ENCODE results near the gene NANOS3.

Gene NANOS3

DNA sequence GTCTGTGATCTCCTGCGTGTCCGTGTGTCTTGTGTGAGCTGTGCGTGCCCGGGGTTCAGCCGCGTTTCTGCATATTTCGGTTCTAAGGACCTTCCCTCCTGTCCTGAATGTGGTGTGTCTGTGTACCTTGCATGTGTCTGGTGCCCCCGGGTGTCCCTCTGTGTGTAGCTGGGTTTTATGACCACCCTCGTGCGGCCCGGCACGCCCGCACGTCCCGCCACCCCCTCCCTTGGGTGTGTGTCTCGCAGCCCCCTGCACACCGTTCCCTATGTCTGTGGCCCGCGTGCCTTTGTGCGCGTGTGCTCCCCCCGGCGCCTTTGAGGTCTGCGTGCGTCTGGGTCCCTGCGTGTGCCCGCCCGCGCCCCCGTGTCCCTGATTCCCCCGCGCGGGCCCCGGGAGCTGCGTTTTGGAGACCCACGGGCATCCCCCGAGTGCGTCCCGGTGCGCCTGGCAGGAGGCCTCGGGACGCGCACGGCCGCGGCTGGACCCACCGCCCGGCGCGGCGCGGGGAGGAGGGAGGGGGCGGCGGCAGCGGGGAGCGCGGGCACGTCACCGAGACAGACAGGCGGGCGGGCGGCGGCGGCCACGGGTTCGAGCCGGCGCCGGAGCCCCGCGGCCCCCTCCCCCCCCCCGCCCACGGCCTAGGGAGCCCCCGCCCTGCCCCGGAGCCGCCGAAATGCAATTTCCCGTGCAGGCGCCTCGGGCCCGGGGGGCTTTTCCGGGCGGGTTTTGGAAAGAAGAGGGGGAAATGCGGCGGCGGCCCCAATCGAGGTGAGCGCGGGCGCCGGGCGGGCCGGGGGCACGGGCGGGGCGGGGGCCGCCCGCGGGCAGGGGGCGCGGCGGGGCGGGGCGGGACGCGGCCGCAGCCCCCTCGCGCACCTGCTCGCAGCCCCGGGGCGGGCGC, 12.0 kb upstream of the NANOS3 start:
- peak; percentile 44 for DNase-seq

GRCh38 chr19:13865571-13866462, 11.1 kb upstream of the NANOS3 start:
- peak; percentile 55 for DNase-seq

- DNase-seq: no peak
Measured at GRCh38 chr19:13866463-13867046, 10.4 kb upstream of the NANOS3 start.

- no peak for DNase-seq
Measured at GRCh38 chr19:13868663-13869062, 8.3 kb upstream of the NANOS3 start.

- no peak for DNase-seq
Measured at GRCh38 chr19:13869281-13869680, 7.7 kb upstream of the NANOS3 start.

- DNase-seq: no peak
Measured at GRCh38 chr19:13870873-13871272, 6.1 kb upstream of the NANOS3 start.

GRCh38 chr19:13872339-13872694, 4.6 kb upstream of the NANOS3 start:
- DNase-seq: no peak

- DNase-seq: no peak
Measured at GRCh38 chr19:13872695-13873389, 4.1 kb upstream of the NANOS3 start.

GRCh38 chr19:13873834-13874515, 3.0 kb upstream of the NANOS3 start:
- no peak for DNase-seq

DNA sequence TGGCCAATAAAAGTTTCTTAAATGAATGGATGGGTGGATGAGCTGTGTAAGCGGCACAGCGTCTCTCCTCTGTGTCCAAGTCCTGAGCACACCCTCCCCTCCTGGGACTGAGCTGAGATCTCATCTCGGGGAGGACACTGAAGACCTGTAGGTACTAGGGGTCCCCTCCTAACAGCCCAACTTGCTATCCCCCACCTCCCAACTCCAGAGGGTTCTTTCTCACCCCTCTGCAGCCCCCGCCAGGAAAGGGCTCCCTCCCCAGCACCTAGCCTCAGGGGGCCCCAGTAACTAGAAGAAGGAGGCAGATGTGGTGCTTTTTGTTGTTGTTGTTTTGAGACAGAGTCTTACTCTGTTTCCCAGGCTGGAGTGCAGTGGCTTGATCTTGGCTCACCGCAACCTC, 1.1 kb upstream of the NANOS3 start:
- DNase-seq: no peak

GRCh38 chr19:13877303-13877702, 369 bp downstream of the NANOS3 start:
- DNase-seq: no peak

DNA sequence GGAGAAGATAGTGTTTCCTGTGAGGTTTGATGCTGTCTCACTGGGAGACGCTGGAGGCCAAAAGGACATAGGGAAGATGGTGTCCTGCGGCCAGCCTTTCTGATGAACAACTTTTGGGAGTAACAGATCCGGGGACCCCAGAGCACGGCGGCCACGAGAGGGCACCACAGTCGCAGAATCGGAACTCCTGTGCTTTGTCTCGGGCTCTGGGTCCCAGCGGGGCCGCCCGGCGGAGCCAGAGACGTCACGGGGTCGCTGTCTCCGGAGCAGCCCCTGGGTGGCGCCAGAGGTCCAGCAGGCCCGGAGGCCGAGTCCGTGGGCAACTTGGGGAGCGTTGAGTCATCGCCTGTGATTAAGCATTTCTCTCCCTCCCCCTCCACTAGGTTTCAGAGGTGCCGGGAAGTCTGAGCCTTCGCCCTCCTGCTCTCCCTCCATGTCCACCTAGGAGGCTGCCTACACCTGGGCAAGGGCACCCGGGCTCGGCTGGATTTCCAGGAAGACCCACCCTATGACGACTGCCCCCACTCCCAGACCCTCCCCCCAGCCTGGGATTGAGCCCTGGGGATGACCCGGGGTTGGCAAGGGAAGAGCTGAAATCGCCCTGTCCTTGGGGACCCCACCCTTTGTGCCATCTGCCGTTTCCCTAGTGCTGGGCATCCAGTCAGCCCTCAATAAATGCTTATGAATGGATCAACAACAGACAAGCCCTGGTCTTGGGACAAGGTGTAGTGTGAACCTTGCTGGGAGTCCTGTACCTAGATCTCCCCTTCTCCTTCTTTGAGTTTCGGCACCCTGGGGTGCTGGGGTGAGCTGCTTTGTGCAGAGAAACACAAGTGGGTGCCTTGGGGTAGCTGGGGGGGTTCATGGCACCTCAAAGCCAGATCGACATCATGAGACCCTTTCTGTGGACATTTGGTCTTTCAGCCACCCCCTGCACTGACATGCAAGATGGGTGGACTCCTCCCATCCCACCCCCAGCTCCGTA, 3.4 kb downstream of the NANOS3 start:
- peak; percentile 96 for DNase-seq

GRCh38 chr19:13881251-13881691, 4.3 kb downstream of the NANOS3 start:
- DNase-seq: peak; percentile 53

GRCh38 chr19:13881692-13882418, 4.9 kb downstream of the NANOS3 start:
- DNase-seq: no peak

GRCh38 chr19:13882419-13882795, 5.5 kb downstream of the NANOS3 start:
- no peak for DNase-seq

DNA sequence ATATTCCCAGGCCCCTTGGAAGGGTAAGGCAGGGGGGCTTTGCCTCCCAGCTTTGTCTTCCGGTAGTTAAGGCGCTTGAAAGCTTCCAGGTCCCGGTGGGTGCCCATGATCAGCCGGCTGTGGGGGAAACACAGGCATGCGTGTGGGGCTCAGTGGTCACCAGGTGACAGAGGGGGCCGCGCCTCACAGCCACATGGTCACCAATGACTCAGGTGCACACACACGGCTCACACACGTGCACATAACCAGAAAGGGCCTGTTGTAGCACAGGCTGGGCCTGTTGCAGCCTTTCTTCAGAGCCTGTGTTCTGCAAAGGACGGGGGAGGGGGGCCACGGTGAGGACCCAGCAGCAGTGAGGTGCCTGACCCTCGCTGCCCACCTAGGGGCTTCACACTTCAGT, 5.9 kb downstream of the NANOS3 start:
- DNase-seq: no peak

- DNase-seq: no peak
Measured at GRCh38 chr19:13883516-13884064, 6.7 kb downstream of the NANOS3 start.

GRCh38 chr19:13884726-13885591, 8.0 kb downstream of the NANOS3 start:
- DNase-seq: peak; percentile 71

GRCh38 chr19:13885826-13886365, 9.0 kb downstream of the NANOS3 start:
- no peak for DNase-seq
